Transverse colon (tissue), 4 donors: ENCODE measurements around the gene RHEX. TPM values are rescaled to one million over a fixed set of nuclear protein-coding genes. Genes with fewer than 3 reads are reported as not detected.
A peak's percentile ranks its signal among the peaks of the same experiment; 100 is the strongest.

Experiments used
- DNase-seq: peaks from one replicate; pipeline ENCODE4 v3.0.0-alpha.2; 2019
- H3K27ac ChIP-seq, 4 donors: fragments of 200-600 bp; sonication (generic); 2 replicates each; pipeline ENCODE4 v1.5.1; 2016 to 2018; ENCODE audit warnings: inconsistent platforms in 4 of 4
- H3K27me3 ChIP-seq: fragments of 200-600 bp; sonication (generic); 2 replicates; pipeline ENCODE4 v1.5.1; 2017; ENCODE audit warnings: inconsistent platforms
- H3K36me3 ChIP-seq, 4 donors: fragments of 200-600 bp; sonication (generic); 2 replicates each; pipeline ENCODE4 v1.5.1; 2017 to 2019; ENCODE audit warnings: inconsistent platforms in 4 of 4
- H3K4me1 ChIP-seq, 4 donors: fragments of 200-600 bp; sonication (generic); 2 replicates each; pipeline ENCODE4 v1.5.1; 2017 to 2020; ENCODE audit warnings: inconsistent platforms in 4 of 4
- H3K4me3 ChIP-seq, 4 donors: fragments of 200-600 bp; sonication (generic); 1 replicate in 1 of 4; 2 replicates in 3 of 4; pipeline versions ENCODE4 v1.5.1 to v1.6.1; 2017 to 2019; ENCODE audit warnings: inconsistent platforms in 4 of 4
- H3K9me3 ChIP-seq, 2 donors: fragments of 200-600 bp; sonication (generic); 2 replicates each; pipeline ENCODE4 v1.5.1; 2017 to 2019; ENCODE audit warnings: inconsistent platforms in 2 of 2
- EP300 ChIP-seq: sonication (generic); formaldehyde crosslinking; IDR thresholded peaks from one replicate; pipeline ENCODE4 v1.6.1; 2017; ENCODE audit warnings: antibody characterized with exemption, low read depth
- POLR2A ChIP-seq: fragments of 450-650 bp; IDR thresholded peaks from one replicate; pipeline ENCODE4 v1.6.1; 2016; ENCODE audit warnings: antibody characterized with exemption, mild to moderate bottlenecking, moderate library complexity
- POLR2AphosphoS5 ChIP-seq, 3 donors: sonication (generic); formaldehyde crosslinking; IDR thresholded peaks; one replicate each; pipeline ENCODE4 v1.6.1; 2016; ENCODE audit warnings: antibody characterized with exemption in 3 of 3
- whole genome bisulfite sequencing, 2 donors: methylation state at CpG; one replicate each; pipeline ENCODE4 v1.1.5; 2018; ENCODE audit warnings: low coverage in 1 of 2; 5-methylcytosine and 5-hydroxymethylcytosine counted together
- in situ Hi-C, 4 donors: fragments of 200-750 bp; cut with MboI; loops; one replicate each; pipeline versions ENCODE4 v1.15.0 to v1.15.1; 2017; ENCODE audit warnings: low sequenced_read_pairs in 3 of 4, low pct_ligation_motif_present in 1 of 4, low pct_unique_long_range_greater_than_20kb in 1 of 4
- intact Hi-C: fragments of 100-400 bp; cut with DNase I; formaldehyde crosslinking; loops from one replicate; pipeline ENCODE4 v1.15.1; 2023; ENCODE audit warnings: low total_unique reads
- total RNA-seq, 4 donors: library from RNA; depleted of rRNA; stranded (reverse); fragments of >200 nt; gene quantifications; one replicate each; pipeline ENCODE4 v1.1.0, GENCODE V29; 2016
- TF ChIP-seq, protein P1 (sequence below), 5 experiments: fragments of 200-600 bp in 3 of 5; fragments of 450-650 bp in 2 of 5; sonication (generic) in 3 of 5; IDR thresholded peaks; 1 replicate in 2 of 5; 2 replicates in 3 of 5; pipeline ENCODE4 v1.5.1; 2016 to 2017; ENCODE audit warnings: antibody characterized with exemption in 5 of 5, inconsistent platforms in 3 of 5, mild to moderate bottlenecking in 2 of 5, moderate library complexity in 1 of 5

The RHEX gene
- total RNA-seq, 4 donors from 2014 or later = 0.96 to 4.8 TPM; not detected in 2

DNA sequence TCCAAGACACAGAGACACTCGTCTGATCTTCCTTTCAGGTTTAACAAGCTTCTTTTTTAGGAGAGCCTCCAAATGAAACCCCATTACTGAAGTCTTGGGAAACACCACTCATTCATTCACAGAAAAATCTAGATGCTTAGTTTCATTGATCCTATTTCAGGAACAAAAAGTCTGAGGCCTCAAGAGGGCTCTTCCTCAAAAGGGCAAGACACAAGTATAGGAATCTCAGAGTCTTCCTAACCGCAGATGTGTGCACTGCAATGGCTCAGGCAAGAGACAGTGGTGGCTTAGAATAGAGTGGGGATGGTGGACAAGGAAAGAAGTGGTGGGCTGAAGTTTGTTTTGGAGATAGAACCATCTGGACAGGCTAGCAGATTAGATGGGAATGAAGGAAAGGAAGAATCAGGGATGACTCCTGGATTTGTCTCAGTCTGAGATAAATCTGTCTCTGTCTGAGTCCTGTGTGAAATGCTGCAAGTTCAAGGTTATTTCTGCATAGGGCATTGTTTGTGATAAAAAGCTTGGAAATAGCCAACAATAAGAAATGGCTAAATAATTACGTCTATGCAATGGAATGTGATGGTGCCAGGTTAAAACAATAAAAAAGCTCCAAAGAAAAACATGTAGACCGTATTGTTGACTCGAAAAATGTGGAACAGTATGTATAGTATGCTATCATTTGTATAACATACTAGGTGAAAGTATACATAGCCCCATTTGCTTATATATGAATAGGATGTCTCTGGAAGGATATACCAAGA lies 20.4 kb upstream of the RHEX start:
- no peak for DNase-seq
- H3K27me3 ChIP-seq = peaks cover 6% of the 10 kb centered on the region
- H3K27ac ChIP-seq = no peak overlapping the region
- no peak overlapping the region for H3K4me3 ChIP-seq
- in situ Hi-C loops (loop anchor here in 1 of 4 donors (10.0 kb wide), 1 partner anchor 72 kb away; no protein-coding TSS in a partner anchor), intact Hi-C loops (no loop called here)
- H3K36me3 ChIP-seq = no peaks in the 10 kb centered on the region
- 84 to 87% methylated on average over 4 to 5 of the region's 5 CpGs for WGBS, 2 donors
- H3K4me1 ChIP-seq = peaks cover 0 to 5% (median 0%) of the 10 kb centered on the region in 4 donors
- TF ChIP-seq POLR2AphosphoS5 (IDR thresholded peaks at IDR 0.05) = no peak
- no peak for TF ChIP-seq POLR2A
- TF ChIP-seq, protein P1, sequence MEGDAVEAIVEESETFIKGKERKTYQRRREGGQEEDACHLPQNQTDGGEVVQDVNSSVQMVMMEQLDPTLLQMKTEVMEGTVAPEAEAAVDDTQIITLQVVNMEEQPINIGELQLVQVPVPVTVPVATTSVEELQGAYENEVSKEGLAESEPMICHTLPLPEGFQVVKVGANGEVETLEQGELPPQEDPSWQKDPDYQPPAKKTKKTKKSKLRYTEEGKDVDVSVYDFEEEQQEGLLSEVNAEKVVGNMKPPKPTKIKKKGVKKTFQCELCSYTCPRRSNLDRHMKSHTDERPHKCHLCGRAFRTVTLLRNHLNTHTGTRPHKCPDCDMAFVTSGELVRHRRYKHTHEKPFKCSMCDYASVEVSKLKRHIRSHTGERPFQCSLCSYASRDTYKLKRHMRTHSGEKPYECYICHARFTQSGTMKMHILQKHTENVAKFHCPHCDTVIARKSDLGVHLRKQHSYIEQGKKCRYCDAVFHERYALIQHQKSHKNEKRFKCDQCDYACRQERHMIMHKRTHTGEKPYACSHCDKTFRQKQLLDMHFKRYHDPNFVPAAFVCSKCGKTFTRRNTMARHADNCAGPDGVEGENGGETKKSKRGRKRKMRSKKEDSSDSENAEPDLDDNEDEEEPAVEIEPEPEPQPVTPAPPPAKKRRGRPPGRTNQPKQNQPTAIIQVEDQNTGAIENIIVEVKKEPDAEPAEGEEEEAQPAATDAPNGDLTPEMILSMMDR (IDR thresholded peaks at IDR 0.05) = no peak
- H3K9me3 ChIP-seq = no peaks in the 10 kb centered on the region

DNA sequence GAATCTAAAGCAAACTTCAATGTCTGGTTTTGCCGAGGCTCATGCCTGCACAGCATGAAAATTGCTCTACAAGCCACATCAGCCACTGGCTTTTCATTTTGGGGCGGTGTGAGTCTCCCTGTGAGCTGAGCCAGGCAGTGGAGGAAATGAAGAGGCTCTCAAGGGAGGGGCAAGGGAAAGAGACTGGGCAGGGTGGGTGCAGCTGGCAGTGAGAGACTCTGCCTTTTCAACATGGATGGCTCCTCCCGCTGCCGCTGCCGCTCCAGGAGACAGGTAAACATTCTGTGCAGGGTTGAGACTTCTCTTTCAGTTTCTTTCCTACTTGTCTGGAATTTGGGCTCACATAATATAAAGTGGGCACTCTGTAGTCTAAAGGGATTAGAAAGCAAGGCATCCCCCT lies 17.9 kb upstream of the RHEX start:
- TF ChIP-seq POLR2AphosphoS5 (IDR thresholded peaks at IDR 0.05) (peak in 1 of 3 donors; percentile 25), POLR2A (no peak)
- peak overlapping the region in 1 of 4 donors; percentile 3 for H3K4me3 ChIP-seq

DNA sequence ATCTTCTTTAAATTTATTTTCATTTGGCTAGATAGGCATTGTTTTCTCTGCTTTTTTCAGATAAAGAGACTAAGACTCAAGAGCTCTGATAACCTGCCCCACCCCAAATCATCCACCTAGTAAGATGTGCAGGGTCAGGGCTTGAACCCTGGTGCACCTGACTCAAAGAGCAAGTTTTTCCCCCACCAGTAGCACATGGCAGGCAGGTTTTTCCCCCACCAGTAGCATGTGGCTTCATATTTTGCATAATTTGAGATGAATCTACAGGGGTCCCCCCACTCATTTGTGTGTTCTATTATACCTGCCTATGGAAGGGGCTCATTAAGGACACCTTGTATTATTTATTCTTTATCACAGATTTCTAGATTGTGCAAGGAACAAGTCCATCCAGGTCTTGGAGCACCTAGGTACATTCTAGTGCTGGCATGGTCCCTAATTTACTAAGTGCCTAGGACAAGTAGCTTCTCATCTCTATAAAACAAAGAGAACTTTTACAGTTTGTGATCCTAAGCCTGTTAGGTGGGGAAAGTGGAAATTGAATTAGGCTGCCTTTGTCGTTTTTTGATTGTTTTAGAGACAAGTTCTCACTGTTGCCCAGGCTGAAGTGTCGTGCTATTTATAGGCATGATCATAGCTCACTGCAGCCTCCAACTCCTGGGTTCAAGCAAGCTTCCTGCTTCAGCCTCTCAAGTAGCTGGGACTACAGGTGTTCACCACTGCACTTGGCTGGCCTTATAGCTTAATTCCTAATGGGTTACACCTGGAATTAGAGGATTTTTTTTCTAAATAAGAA lies 16.1 kb upstream of the RHEX start:
- Histone ChIP-seq H3K27ac (peak overlapping the region in 1 of 4 donors; percentile 13), H3K4me1 (peaks cover 0 to 5% (median 0%) of the 10 kb centered on the region in 4 donors), H3K27me3 (peaks cover 11% of the 10 kb centered on the region), H3K9me3 (no peaks in the 10 kb centered on the region), H3K4me3 (no peak overlapping the region), H3K36me3 (no peaks in the 10 kb centered on the region)
- intact Hi-C loops (no loop called here), in situ Hi-C loops (loop anchor here in 1 of 4 donors (10.0 kb wide), 1 partner anchor 68 kb away; no protein-coding TSS in a partner anchor)
- TF ChIP-seq POLR2A (no peak), EP300 (no peak), POLR2AphosphoS5 (IDR thresholded peaks at IDR 0.05) (no peak)
- TF ChIP-seq, protein P1 (IDR thresholded peaks at IDR 0.05) = no peak
- WGBS, 2 donors = 25 to 33% methylated on average over 2 of the region's 2 CpGs
- no peak for DNase-seq

More for the DNA sequence above, 17.9 kb upstream of the RHEX start:
- H3K27ac ChIP-seq = peak overlapping the region in 1 of 4 donors; percentile 34
- H3K36me3 ChIP-seq = no peaks in the 10 kb centered on the region
- WGBS, 2 donors = 8 to 11% methylated on average over 2 to 5 of the region's 5 CpGs
- intact Hi-C loops = no loop called here
- in situ Hi-C loops = loop anchor here in 1 of 4 donors (10.0 kb wide), 1 partner anchor 70 kb away; no protein-coding TSS in a partner anchor
- peak; percentile 64 for DNase-seq
- no peaks in the 10 kb centered on the region for H3K9me3 ChIP-seq
- peaks cover 11% of the 10 kb centered on the region for H3K27me3 ChIP-seq
- H3K4me1 ChIP-seq = peaks cover 0 to 5% (median 0%) of the 10 kb centered on the region in 4 donors

DNA sequence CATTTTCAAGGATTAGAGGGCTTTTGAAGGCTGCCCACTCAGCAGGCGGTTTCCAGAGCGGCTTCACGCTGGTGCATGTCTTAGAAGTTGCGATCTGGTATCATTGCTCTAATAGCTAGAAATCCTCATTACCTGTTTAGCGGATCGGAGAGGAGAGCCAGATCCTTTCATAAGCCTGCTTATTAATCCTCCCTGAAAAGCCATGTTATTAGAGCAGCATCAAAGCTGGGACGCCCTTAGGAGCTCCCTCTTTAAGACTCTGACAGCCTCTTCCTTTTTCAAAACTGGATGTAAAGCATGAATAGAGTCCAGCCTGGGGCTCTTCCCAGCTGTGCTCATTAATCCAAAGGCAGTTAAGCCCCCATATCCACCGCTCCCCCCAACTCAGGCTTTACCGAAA lies 15.4 kb upstream of the RHEX start:
- H3K36me3 ChIP-seq = no peaks in the 10 kb centered on the region
- TF ChIP-seq POLR2AphosphoS5 (IDR thresholded peaks at IDR 0.05) (no peak), POLR2A (no peak), EP300 (no peak)
- TF ChIP-seq, protein P1 (IDR thresholded peaks at IDR 0.05) = no peak
- H3K9me3 ChIP-seq = no peaks in the 10 kb centered on the region
- H3K4me1 ChIP-seq = peaks cover 0 to 5% (median 0%) of the 10 kb centered on the region in 4 donors
- intact Hi-C loops = no loop called here
- H3K27me3 ChIP-seq = peaks cover 11% of the 10 kb centered on the region
- WGBS, 2 donors = 85 to 98% methylated on average over 6 to 9 of the region's 9 CpGs
- no peak for DNase-seq
- in situ Hi-C loops = loop anchor here in 1 of 4 donors (10.0 kb wide), 1 partner anchor 67 kb away; no protein-coding TSS in a partner anchor
- no peak overlapping the region for H3K4me3 ChIP-seq
- no peak overlapping the region for H3K27ac ChIP-seq
